ENCODE results near the gene PKP3. TPM values are rescaled to one million over a fixed set of nuclear protein-coding genes. Genes with fewer than 3 reads are reported as not detected.

PKP3 gene
- polyA plus RNA-seq, 1 of the 3 experiments (the other 2 are of a cell fraction), result 1.4 TPM

- TF ChIP-seq FOXJ3 (CRISPR knock-in tag; IDR thresholded peaks at IDR 0.05), result no peak
- no peak for TF ChIP-seq POLR2AphosphoS5 (IDR thresholded peaks at IDR 0.05; ENCODE audit: low read depth, low read length)
- TF ChIP-seq PBX3 (IDR thresholded peaks at IDR 0.05), result no peak
- TF ChIP-seq, protein P1, sequence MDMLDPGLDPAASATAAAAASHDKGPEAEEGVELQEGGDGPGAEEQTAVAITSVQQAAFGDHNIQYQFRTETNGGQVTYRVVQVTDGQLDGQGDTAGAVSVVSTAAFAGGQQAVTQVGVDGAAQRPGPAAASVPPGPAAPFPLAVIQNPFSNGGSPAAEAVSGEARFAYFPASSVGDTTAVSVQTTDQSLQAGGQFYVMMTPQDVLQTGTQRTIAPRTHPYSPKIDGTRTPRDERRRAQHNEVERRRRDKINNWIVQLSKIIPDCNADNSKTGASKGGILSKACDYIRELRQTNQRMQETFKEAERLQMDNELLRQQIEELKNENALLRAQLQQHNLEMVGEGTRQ (IDR thresholded peaks at IDR 0.05; ENCODE audit: borderline replicate concordance, low read depth, low read length), result no peak
- no peak for TF ChIP-seq IRF3 (IDR thresholded peaks at IDR 0.05; ENCODE audit: low read depth, low read length)
- no peak for TF ChIP-seq EP300 (IDR thresholded peaks at IDR 0.05; ENCODE audit: borderline replicate concordance in 1 of 2, low read depth in 1 of 2, low read length in 1 of 2)
- TF ChIP-seq YY1 (IDR thresholded peaks at IDR 0.05; ENCODE audit: low read depth), result no peak
- TF ChIP-seq GABPA (IDR thresholded peaks at IDR 0.05; ENCODE audit: low read depth), result no peak
- TF ChIP-seq RAD21 (IDR thresholded peaks at IDR 0.05; ENCODE audit: low read length), result no peak
- no peak for TF ChIP-seq TCF12 (IDR thresholded peaks at IDR 0.05)
- no peak for TF ChIP-seq CHD2 (IDR thresholded peaks at IDR 0.05; ENCODE audit: low read length, partially characterized antibody)
- TF ChIP-seq EZH2phosphoT487 (IDR thresholded peaks at IDR 0.05; ENCODE audit: borderline replicate concordance, low read depth), result no peak
- TF ChIP-seq TAF1 (IDR thresholded peaks at IDR 0.05; ENCODE audit: borderline replicate concordance, low read depth, low read length), result no peak
- no peak for TF ChIP-seq GATA2 (CRISPR knock-in tag; IDR thresholded peaks at IDR 0.05)
- no peak for TF ChIP-seq MXI1 (IDR thresholded peaks at IDR 0.05; ENCODE audit: low read depth, low read length)
- no peak for TF ChIP-seq TEAD4 (IDR thresholded peaks at IDR 0.05; ENCODE audit: borderline replicate concordance, insufficient read depth)
- no peak for TF ChIP-seq RFX5 (IDR thresholded peaks at IDR 0.05; ENCODE audit: low read length)
- TF ChIP-seq, protein P2, sequence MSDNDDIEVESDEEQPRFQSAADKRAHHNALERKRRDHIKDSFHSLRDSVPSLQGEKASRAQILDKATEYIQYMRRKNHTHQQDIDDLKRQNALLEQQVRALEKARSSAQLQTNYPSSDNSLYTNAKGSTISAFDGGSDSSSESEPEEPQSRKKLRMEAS (IDR thresholded peaks at IDR 0.05; ENCODE audit: low read depth), result no peak
- TF ChIP-seq FOXM1 (IDR thresholded peaks at IDR 0.05; ENCODE audit: low read depth), result no peak
- no peak for TF ChIP-seq SMC3 (IDR thresholded peaks at IDR 0.05; ENCODE audit: low read depth, low read length)
- ChIA-PET POLR2A (no interaction called here), CTCF (interaction anchor here (1.3 to 1.7 kb wide), 3 partner anchors 9 to 106 kb away, joined by 4 to 10 read pairs (median 6); no protein-coding TSS in a partner anchor)
- no peaks in the 10 kb centered on the region for H3K79me2 ChIP-seq (ENCODE audit: insufficient read depth)
- no peak for DNase-seq
- H3K36me3 ChIP-seq (replicated peaks in 1 of 2; ENCODE audit: control insufficient read depth in 1 of 2, insufficient read depth in 2 of 2, low read length in 1 of 2), result no peaks in the 10 kb centered on the region
- no peaks in the 10 kb centered on the region for H3K27me3 ChIP-seq (ENCODE audit: insufficient read depth)
- no peak overlapping the region for H3K4me3 ChIP-seq (ENCODE audit: low read depth in 2 of 2, low read length in 1 of 2)
- H3K9me3 ChIP-seq, result no peaks in the 10 kb centered on the region
- H3K4me2 ChIP-seq, result no peak overlapping the region
- H3K9me2 ChIP-seq, result no peaks in the 10 kb centered on the region
- H2AFZ ChIP-seq (ENCODE audit: low read depth), result no peak overlapping the region
- H3K27ac ChIP-seq (ENCODE audit: low read depth in 2 of 2, low read length in 1 of 2), result no peak overlapping the region
- 64% methylated on average over 6 of the region's 6 CpGs for WGBS (ENCODE audit: low lambda C conversion rate)
- peaks cover 9% of the 10 kb centered on the region for H3F3A ChIP-seq (replicated peaks; ENCODE audit: insufficient read depth)
- H4K20me1 ChIP-seq (ENCODE audit: insufficient read depth), result no peaks in the 10 kb centered on the region
- H3K9ac ChIP-seq, result no peak overlapping the region
- peaks cover 7% of the 10 kb centered on the region in 2 experiments; a peak in 3 of 4 replicates for H3K4me1 ChIP-seq (ENCODE audit: control insufficient read depth in 1 of 2, insufficient read depth in 2 of 2, low read depth in 1 of 2, low read length in 1 of 2)
Measured at GRCh38 chr11:356610-357009, 37.4 kb upstream of the PKP3 start.
